Heart right ventricle (tissue), 16 donors: ENCODE measurements around the gene SAP30. TPM values are rescaled to one million over a fixed set of nuclear protein-coding genes. Genes with fewer than 3 reads are reported as not detected.

ENCODE experiments used
- ATAC-seq, 8 donors: fragments of 200-7000 bp; cut with Tn5 transposase; one replicate each; pipeline ENCODE4 v1.9.1; 2020; ENCODE audit warnings: mild to moderate bottlenecking in 8 of 8, moderate library complexity in 8 of 8, moderate number of reproducible peaks in 1 of 8
- DNase-seq, 2 donors: peaks; one replicate each; pipeline ENCODE4 v3.0.0-alpha.2; 2020
- H3K27ac ChIP-seq, 10 donors: fragments of 200-600 bp; sonication (generic) in 2 of 10; one replicate each; pipeline versions ENCODE4 v1.5.0 to v1.8.0; 2020 to 2022; ENCODE audit warnings: mild to moderate bottlenecking in 3 of 10
- H3K27me3 ChIP-seq, 7 donors: fragments of 200-600 bp; one replicate each; pipeline ENCODE4 v1.8.0; 2021 to 2022; ENCODE audit warnings: mild to moderate bottlenecking in 2 of 7
- H3K36me3 ChIP-seq, 9 donors: fragments of 200-600 bp; sonication (generic) in 1 of 9; one replicate each; pipeline versions ENCODE4 v1.5.0 to v1.8.0; 2020 to 2022; ENCODE audit warnings: mild to moderate bottlenecking in 2 of 9
- H3K4me1 ChIP-seq, 9 donors: fragments of 200-600 bp; sonication (generic) in 1 of 9; one replicate each; pipeline versions ENCODE4 v1.5.0 to v1.8.0; 2020 to 2022; ENCODE audit warnings: mild to moderate bottlenecking in 4 of 9
- H3K4me3 ChIP-seq, 10 donors: fragments of 200-600 bp; sonication (generic) in 2 of 10; one replicate each; pipeline versions ENCODE4 v1.5.0 to v1.8.0; 2020 to 2022; ENCODE audit warnings: mild to moderate bottlenecking in 7 of 10, moderate library complexity in 2 of 10
- H3K9me3 ChIP-seq, 11 donors: fragments of 200-600 bp in 10 of 11; sonication (generic) in 2 of 11; one replicate each; pipeline versions ENCODE4 v1.5.0 to v1.8.0; 2013 to 2022; ENCODE audit warnings: mild to moderate bottlenecking in 2 of 11, control low read depth in 1 of 11, moderate library complexity in 1 of 11
- CTCF ChIP-seq, 9 donors: fragments of 200-600 bp; sonication (generic) in 2 of 9; IDR thresholded peaks; one replicate each; pipeline versions ENCODE4 v1.5.0 to v1.8.0; 2021 to 2022; ENCODE audit warnings: antibody characterized with exemption in 9 of 9, mild to moderate bottlenecking in 5 of 9, moderate library complexity in 1 of 9
- WGBS, 2 donors: extraction: QIAGEN DNeasy Blood & Tissue Kit; methylation state at CpG; one replicate each; pipeline ENCODE4 v1.1.7; 2013; ENCODE audit warnings: inconsistent platforms in 1 of 2; 5-methylcytosine and 5-hydroxymethylcytosine counted together
- intact Hi-C, 10 donors: fragments of 100-400 bp; cut with DNase I; formaldehyde crosslinking; loops; one replicate each; pipeline versions ENCODE4 v1.11.1 to v1.14.2; 2022
- polyA plus RNA-seq, 2 donors: library from polyadenylated mRNA; stranded (reverse); fragments of 200-250 nt; gene quantifications; one replicate each; pipeline ENCODE4 v1.2.3, GENCODE V29; 2013
- total RNA-seq, 10 donors: library from RNA; stranded (reverse); fragmentation: NEBNext Ultra II Directional in 3 of 10; extraction: Animal tissue kit (Norgen Biotek cat#: 25700) in 3 of 10; gene quantifications; one replicate each; pipeline versions ENCODE4 v1.2.1 to v1.2.4, GENCODE V29; 2021 to 2023
- donor health status: Arrhythmogenic right ventricular cardiomyopathy.
- donor health status: ischemic (EF 13 %, LVEDD 7.1; RV severe dilation, severe dysfunction).
- donor health status: healthy with polysubstance abuse.
- donor health status: DM: no; HTN: yes; CAD: no.
- donor health status: DM: no; HTN: no; CAD: no.
- donor health status: ischemic (EF 25% LVEDD 6.9; RV normal size, moderate dysfunction).
- donor health status: ischemic (EF 25% LVEDD 5.7; RV mildly dilated, moderate dysfunction).
- donor health status: healthy.
- donor health status: DM: yes; HTN: yes; CAD: no.
- donor health status: Ischemic cardiomyopathy.
- donor health status: ischemic (EF 35%, LVEDD 5.7; RV mildly dilated, moderate dysfunction).
- donor health status: nonischemic (EF 11% LVEDD 7.7; RV severe dilation, severe dysfunction).
- donor health status: DM: yes; HTN: yes; CAD: no.
- donor health status: PGD.
- donor health status: ischemic (EF 29% LVEDD 5.4; RV normal size, mild dysfunction).
- donor health status: nonischemic (EF 23%, LVEDD 6.1; RV moderate dilation, normal function).

The SAP30 gene
- total and polyA plus RNA-seq, 12 donors: 4.0 to 22.2 (median 12.3) TPM

DNA sequence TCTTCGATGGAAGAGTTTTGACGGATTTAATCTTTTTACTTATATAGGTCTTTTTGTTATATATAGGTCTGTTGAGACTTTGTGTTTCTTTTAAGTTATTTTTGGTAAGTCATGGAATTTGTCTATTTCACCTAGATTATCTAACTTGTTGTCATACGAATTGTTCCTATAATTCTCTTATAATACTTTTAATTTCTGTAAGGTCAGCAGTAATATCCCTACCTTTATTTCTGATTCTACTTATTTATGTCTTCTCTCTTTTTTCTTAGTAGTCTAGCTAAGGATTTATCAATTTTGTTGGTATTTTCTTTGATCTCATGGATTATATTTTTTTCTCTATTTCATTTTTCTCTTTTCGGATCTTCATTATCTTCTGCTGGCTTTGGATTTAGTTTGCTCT lies 11.6 kb downstream of the SAP30 start:
- intact Hi-C loops: no loop called here
- H3K27ac ChIP-seq: no peak overlapping the region
- ATAC-seq (no peak), DNase-seq (no peak)
- no peaks in the 10 kb centered on the region for H3K27me3 ChIP-seq
- no peak overlapping the region for H3K4me3 ChIP-seq
- H3K9me3 ChIP-seq: no peaks in the 10 kb centered on the region
- peaks cover 0 to 10% (median 0%) of the 10 kb centered on the region in 9 donors for H3K4me1 ChIP-seq
- 94 to 97% methylated on average over 4 of the region's 4 CpGs for WGBS, 2 donors
- TF ChIP-seq CTCF (IDR thresholded peaks at IDR 0.05): no peak
- peaks cover 0 to 14% (median 0%) of the 10 kb centered on the region in 9 donors for H3K36me3 ChIP-seq

- no peak for TF ChIP-seq CTCF (IDR thresholded peaks at IDR 0.05)
- H3K27ac ChIP-seq: no peak overlapping the region
- no peak for DNase-seq
- no peak overlapping the region for H3K4me3 ChIP-seq
- intact Hi-C loops: no loop called here
- peaks cover 0 to 7% (median 0%) of the 10 kb centered on the region in 9 donors for H3K36me3 ChIP-seq
- ATAC-seq: no peak
- peaks cover 0 to 4% (median 0%) of the 10 kb centered on the region in 9 donors for H3K4me1 ChIP-seq
- no peaks in the 10 kb centered on the region for H3K27me3 ChIP-seq
- H3K9me3 ChIP-seq: no peaks in the 10 kb centered on the region
Measured at GRCh38 chr4:173386751-173387150, 16.0 kb downstream of the SAP30 start.

DNA sequence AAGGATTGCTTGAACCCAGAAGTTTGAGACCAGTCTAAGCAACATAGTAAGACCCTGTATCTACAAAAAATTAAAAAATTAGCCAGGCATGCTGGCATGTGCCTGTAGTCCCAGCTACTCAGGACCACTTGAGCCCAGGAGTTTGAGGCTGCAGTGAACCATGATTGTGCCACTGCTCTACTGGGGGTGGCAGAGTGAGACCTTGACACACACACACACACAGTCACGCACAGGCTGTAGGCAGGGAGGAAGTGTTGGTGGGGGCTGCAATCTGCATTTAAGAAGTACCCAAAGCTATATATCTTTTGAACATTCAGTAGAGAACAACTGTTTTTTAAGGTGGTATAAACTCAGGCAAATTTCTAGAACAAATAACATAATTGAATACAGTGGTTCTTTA lies 20.9 kb downstream of the SAP30 start:
- H3K27ac ChIP-seq: no peak overlapping the region
- DNase-seq: no peak
- no peak for ATAC-seq
- no peaks in the 10 kb centered on the region for H3K4me1 ChIP-seq
- intact Hi-C loops: no loop called here
- H3K4me3 ChIP-seq: no peak overlapping the region
- 93 to 100% methylated on average over 1 of the region's 1 CpG for WGBS, 2 donors
- H3K27me3 ChIP-seq: no peaks in the 10 kb centered on the region
- no peak for TF ChIP-seq CTCF (IDR thresholded peaks at IDR 0.05)
- peaks cover 0 to 4% (median 0%) of the 10 kb centered on the region in 11 donors for H3K9me3 ChIP-seq
- peaks cover 0 to 33% (median 0%) of the 10 kb centered on the region in 9 donors for H3K36me3 ChIP-seq

- Histone ChIP-seq H3K36me3 (peaks cover 0 to 20% (median 0%) of the 10 kb centered on the region in 9 donors), H3K27me3 (no peaks in the 10 kb centered on the region), H3K4me3 (no peak overlapping the region), H3K4me1 (no peaks in the 10 kb centered on the region), H3K27ac (peak overlapping the region in 1 of 10 donors; percentile 4), H3K9me3 (peaks cover 0 to 4% (median 0%) of the 10 kb centered on the region in 11 donors)
- intact Hi-C loops: no loop called here
- DNase-seq: no peak
- WGBS, 2 donors: 71 to 81% methylated on average over 1 of the region's 1 CpG
- no peak for ATAC-seq
- no peak for TF ChIP-seq CTCF (IDR thresholded peaks at IDR 0.05)
Measured at GRCh38 chr4:173397604-173398003, 26.9 kb downstream of the SAP30 start.
